ENCODE data around the gene TLR1.
A peak's percentile ranks its signal among the peaks of the same experiment; 100 is the strongest.
"Not testable (repeated sequence)": the region's sequence is repeated elsewhere in the genome, so short reads cannot be mapped to it uniquely, and the experiment has no call there.

Gene TLR1

DNA sequence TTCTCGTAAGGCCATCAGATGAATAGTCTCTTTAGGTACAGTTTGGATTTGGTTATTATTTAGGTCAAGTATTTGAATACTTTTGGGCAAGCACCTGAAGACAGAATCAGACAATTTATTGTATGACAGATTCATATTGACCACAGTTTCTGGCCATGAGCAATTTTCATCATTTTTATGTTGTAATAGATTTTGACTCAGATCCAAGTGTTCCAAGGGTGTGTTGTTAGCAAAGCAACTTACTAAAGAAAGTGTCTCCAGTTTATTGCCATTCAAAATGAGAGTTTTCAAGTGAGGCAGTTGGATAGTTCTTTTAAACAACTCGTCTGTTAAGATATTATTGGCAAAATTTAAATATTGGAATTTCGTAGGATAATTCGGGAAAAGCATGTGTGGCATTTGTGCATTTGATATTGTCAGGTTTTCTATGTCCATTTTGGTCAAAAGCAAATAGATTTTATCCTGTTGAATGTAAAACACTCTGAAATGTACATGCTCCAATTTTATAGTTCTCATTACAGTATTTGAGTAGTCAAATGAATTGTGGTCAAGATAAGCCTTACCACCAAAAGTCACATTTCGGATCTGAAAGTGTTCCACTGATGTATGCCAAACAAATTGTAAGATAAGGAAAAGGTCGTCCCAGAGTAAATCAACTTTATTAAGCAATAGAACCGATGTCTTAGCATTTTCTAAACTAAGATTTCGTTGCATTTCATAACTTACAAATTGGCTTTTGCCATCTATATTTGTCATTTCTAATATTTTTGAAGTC is 30.2 kb downstream of the TLR1 start:
- no peak for DNase-seq (ENCODE audit: low read depth)

DNA sequence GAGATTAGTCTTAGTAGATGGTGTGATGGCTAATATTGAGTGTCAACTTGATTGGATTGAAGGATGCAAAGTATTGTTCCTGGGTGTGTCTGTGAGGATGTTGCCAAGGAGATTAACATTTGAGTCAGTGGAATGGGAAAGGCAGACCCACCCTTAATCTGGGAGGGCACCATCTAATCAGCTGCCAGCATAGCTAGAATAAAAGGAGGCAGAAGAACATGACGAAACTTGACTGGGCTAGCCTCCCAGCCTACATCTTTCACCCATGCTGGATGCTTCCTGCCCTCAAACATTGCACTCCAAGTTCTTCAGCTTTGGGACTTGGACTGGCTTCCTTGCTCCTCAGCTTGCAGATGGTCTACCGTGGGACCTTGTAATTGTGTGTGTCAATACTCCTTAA is 34.3 kb downstream of the TLR1 start:
- DNase-seq (ENCODE audit: low read depth): not testable (repeated sequence)

DNA sequence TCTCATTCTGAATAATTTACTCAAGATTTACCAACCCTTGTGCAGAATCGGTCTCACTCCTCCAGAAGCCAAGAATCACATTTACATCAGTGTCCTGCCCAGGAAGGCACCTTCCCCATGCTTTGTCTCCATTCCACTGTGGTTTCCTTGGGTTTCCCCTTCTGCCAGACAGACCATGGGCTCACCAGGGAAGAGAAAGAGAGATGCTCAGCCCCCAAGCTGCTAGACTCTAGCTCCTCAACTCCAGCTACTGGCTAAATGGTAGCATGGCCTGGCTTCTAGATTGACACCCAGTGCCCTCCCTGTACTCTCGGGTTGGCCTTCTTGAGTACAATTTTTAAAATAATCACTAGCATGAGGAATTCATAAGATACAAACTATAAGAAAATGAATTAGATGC is 34.7 kb downstream of the TLR1 start:
- no peak for DNase-seq (ENCODE audit: low read depth)

DNA sequence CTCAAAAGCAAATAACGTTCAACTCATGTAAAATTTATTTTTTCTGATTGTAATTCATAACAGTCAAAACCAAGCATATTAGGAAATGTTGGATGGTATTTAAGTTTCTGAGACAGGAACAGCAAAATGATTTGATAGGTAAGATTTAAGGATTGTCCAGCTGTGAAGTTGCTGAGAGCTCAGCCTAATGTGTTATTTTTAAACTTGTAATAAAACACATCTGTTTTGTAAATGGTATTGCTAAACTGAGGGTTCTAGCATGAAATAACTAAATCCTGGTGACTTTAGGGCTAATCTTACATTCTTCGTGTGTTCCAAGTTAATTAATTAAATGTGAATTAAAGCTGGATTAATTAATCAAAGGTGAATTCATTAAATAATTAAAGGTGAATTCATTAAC is 35.1 kb downstream of the TLR1 start:
- DNase-seq (ENCODE audit: low read depth): no peak

DNA sequence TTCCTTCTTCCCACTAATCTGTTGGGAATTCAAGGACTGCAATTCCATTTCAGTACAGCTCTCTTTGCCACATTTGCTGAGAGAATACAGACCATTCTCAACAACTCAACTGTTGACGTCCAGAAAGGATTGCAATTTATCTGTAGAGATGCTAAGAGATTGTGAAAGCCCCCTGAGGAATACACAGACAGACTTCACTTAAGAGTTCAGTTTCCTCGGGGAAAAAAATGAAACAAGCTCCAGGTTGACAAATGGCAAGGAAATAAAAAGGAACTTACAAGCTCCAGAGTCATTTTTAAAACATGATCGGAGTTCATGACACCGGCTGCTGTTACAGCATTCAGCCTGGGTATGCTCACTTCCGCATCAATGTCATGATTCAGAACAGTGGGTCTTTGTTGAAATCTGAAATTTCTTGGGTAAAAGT is 35.6 kb downstream of the TLR1 start:
- no peak for DNase-seq (ENCODE audit: low read depth)

DNA sequence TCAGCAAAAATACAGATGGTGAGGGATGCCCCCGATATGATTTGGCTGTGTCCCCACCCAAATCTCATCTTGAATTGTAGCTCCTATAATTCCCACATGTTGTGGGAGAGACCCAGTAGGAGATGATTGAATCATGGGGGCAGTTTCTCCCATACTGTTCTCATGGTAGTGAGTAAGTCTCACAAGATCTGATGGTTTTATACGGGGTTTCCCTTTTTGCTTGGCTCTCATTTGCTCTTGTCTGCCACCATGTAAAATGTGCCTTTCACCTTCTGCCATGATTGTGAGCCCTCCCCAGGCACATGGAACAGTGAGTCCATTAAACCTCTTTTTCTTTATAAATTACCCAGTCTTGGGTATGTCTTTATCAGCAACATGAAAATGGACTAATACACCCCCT is 37.7 kb downstream of the TLR1 start:
- not testable (repeated sequence) for DNase-seq (ENCODE audit: low read depth)

DNA sequence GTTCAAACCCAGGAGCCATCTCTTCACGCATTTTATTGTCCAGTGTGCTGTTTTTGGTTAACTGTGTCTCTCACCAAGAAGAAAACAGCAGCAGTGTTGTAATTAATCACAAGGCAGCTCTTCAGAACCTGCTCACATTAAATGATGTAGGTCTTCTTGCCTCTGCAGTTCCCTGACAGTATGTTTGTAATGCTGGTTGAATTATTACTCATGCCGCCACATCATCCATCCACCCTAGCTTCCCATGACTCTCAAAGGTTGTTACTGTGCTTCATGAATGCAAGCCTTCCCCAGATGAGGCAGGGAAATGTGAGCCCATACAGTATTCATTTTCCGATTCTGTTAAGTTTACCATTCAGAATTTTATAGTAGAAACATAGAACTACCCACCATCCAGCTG is 39.2 kb downstream of the TLR1 start:
- DNase-seq (ENCODE audit: low read depth): no peak

DNA sequence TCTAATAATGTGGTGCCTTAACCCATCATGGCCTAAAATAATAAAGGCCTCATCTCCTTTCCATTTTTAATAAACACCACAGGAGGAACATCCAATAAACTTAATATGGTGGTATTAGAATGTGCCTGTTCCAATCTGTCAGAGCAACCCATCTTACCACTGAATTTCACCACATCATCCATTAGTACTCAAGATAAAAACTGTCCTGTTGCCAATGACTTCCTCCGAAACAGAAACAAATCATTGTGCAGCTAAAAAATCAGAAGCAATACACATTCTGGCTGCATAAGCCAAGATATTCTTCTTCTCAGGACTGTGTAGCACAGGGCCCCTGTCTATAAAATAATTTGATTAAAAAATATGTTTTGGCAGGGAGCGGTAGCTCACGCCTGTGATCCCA is 40.3 kb downstream of the TLR1 start:
- no peak for DNase-seq (ENCODE audit: low read depth)

DNA sequence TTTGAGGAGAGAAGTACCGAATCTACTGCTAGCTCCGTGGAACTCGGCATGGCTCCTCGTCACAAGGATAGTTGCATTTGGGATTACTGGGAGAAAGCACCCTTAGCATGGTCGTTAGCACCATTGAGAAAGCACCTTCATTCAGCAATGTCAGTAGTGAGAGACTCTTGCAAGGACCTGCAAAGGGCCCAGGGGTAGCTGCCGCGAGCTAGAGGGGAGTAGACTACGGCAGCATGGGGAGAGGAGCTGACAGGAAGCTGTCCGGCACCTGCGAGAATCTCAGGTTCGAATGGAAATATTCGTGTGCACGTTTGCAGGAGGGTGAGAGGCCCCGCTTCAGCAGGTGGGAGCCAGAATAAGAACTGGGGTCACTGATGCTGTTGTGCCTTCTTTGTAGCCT is 42.0 kb downstream of the TLR1 start:
- DNase-seq (ENCODE audit: low read depth): no peak

DNA sequence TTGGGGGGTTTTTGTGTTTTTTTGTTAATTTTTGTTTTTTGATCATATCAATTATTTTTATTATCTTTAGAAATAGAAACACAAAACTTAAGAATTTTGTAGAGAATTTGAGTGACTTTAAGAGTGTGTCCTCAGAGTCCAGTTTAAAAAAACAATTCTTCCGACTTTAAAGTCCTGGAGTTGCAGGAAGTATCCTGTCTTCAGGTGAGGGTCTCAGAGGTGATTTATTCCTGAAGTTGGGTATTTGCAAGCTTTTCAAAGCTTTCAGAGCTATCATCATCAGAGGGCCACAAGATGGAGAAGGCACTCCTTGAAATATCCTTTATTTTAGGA is 44.8 kb downstream of the TLR1 start:
- no peak for DNase-seq (ENCODE audit: low read depth)

DNA sequence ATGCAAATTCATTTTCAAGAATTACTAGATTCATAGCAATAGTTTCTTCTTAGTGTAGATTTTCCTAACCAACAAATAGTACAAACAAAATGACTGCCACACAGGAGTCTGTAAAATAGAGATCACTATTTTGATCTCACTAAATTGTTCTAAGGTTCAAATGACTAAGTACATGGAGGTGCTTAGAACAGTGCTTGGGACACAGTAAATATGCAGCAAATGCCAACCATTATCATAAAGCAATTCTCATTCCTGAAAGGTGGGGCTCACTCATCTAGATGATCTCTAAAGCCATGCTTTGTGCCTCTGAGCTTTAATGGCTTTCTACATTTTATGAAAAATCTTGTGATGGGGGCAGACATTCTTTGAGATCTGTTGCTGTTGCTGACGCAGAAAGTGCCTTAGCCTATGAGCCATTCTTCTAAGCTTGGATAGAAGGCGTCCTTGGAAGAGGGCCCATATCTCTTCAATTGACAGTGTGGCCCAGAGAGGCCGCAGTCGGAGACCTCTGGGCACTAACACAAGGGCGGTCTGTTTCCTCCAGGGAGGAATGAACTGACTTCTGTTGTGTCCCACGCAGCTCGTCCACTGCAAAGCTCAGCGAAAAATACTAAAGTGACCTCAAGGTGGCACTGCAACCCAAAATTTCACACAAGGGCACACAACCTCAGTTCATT is 45.3 kb downstream of the TLR1 start:
- DNase-seq (ENCODE audit: low read depth): peak; percentile 41

DNA sequence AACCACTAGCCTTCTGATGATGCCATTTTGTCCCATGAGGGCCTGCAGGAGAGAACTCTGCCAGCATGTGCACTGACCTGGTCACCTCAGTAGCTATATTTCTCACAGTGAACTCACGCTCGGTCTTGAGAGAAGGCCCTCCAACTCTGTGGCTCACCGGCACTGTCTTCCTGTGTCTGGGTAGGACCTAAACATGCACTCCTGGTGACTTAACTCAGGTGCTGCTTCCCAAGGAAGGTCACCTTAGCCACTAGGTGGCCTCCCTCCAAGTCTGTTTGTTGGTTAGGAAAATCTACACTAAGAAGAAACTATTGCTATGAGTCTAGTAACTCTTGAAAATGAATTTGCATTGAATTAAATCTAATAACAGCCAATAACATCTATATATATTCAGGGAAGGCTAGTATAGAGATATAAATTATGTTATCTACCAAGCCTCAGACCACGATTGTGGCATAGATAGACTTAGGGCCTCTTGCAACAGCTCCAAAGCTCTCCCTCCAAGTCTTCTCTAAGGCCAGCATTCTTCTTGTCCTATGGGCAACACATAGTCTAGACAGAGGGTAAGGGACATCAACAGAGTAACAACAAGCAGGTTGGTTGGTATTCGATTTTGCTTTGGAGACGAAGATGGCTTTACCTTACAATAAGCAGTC is 46.5 kb downstream of the TLR1 start:
- no peak for DNase-seq (ENCODE audit: low read depth)

DNA sequence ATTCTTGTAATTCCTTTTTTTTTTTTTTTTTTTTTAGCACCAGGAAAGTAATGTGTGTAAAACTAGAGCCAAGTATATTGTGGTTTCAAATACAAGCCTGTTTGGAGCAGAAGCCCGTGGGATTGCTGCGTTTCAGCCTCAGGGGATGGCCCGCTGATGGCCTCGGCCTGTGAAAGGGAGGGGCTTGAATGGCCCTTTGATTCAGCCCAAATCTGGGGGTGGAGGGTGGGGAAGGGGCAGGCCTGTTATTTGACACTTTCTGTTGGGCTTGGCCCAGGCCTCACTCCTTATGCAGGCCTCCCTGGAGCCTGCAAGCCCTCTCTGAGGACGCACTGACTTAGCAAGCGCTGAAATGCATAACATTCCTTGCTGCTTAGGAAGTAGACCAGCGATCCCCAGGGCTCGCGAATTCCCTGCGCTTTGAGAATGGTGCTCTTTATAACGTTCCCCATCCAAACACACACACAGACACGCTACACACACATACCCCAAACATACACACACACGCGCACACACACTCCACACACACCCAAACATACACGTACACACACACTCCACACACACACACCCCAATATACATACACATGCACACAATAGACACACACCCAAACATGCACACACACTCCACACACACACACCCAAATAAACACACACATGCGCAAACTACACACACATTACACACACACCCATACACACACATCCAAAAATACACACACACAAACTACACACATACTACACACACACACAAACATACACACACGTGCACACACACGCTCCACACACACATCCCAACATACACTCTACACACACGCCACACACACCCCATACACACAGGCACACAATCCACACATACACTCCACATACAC is 51.4 kb downstream of the TLR1 start:
- no peak for DNase-seq (ENCODE audit: low read depth)

DNA sequence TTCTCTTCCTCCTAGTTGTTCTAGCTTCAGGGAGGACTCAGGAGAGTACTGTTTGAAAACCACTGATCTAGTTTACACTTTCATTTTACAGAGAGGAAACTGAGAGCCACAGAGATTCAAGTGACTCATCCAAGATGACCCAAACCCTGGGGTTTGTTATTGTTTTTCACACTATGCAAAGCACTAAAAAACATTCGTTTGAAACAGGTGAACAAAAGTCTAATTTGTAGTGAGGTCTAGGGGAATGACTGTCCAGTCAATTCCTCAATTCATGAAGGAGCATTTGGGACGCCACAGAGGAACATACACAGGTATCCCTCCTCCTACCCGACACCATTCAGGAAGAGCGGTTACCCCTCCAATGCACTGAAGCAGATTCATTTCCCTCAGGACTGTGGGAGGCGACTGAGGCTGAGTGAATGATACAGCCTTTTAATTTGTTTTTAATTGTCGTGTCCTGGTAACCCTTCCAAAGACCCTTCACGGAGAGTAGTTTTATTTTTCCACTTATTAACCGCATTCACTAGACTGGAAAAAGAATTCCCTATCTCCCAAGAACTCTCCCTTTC is 52.1 kb downstream of the TLR1 start:
- DNase-seq (ENCODE audit: low read depth): no peak

DNA sequence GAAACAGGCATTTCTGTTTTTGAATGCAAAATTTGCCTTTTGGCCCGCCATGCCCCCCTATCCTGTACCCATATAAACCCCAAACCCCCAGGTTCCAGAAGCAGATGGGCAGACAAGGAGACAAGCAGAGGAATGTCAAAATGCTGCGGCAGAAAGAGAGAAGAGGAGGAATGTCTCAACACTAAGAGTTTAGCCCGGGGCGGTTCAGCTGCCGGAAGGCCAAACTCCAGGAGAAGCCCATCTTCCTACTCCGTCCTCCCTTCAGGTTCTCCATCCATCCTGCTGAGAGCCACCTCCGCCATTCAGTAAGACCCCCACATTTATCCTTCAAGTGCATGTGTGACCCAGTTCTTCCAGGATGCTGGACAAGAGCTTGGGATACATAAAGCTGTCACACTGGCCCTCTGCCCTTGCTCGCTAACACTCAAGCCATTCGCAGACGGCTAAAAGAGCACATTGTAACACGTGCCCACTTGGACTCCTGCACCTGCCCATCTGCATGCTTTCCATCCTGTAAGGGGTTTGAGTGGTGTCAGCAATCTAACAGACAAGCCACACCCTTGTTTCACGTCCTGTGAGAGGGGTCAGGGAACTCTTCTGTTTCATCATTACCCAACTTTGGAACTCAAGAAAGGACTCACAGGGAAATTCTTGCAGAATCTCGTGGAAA is 53.1 kb downstream of the TLR1 start:
- no peak for DNase-seq (ENCODE audit: low read depth)

DNA sequence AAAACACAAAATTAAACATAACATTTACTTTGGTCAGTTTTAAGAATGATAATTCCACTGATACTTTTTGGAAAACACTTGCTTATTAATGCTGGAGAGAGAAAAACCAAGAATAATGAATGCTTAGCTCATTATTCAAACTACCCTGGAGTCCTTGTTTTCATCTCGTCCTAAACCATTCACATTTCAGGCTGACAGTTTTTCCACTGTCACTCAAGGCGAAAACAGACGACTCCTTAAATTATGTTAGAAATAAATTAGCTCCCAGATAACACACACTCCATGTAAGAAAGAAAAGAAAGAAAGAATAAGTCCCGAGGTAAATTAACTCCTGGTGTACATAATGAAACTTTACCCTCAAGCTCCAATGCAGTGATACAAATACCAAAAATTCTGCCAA is 55.3 kb downstream of the TLR1 start:
- no peak for DNase-seq (ENCODE audit: low read depth)

DNA sequence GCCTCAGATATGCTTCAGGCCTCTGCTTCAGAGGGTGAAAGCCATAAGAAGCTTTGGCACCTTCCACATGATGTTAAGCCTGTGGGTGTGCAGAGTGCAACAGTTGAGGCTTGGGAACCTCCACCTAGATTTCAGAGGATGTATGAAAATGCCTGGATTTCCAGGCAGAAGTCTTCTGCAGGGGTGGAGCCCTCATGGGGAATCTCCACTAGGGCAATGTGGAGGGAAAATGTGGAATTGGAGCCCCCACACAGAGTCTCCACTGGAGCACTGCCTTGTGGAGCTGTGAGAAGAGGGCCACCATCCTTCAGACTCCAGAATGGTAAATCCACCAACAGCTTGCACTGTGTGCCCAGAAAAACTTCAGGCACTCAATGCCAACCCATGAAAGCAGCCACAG is 57.0 kb downstream of the TLR1 start:
- DNase-seq (ENCODE audit: low read depth): no peak

Data from stimulated activated CD8-positive, alpha-beta memory T cell treated with anti-CD3 and anti-CD28 coated beads, Interleukin-15, amount 100 ng/mL, for 1 hour (primary cell).